Measurements from ENCODE around the gene CDHR3. TPM values are rescaled to one million over a fixed set of nuclear protein-coding genes. Genes with fewer than 3 reads are reported as not detected.

CDHR3 gene
- total RNA-seq, 1 experiment from 2014 or later = 19.1 TPM

GRCh38 chr7:105916603-105917002 is 46.5 kb upstream of the CDHR3 start:
- H3K4me1 Mint-ChIP-seq = peaks cover 5% of the 10 kb centered on the region
- ChIA-PET POLR2A (no interaction called here), CTCF (no interaction called here)
- no peak for TF ChIP-seq NFE2L1 (CRISPR knock-in tag; IDR thresholded peaks at IDR 0.05)
- peaks cover 32% of the 10 kb centered on the region for H3K36me3 Mint-ChIP-seq
- no peak overlapping the region for H3K4me3 Mint-ChIP-seq
- ATAC-seq (no peak), DNase-seq (ENCODE audit: low spot score) (no peak)
- H3K9me3 Mint-ChIP-seq = no peaks in the 10 kb centered on the region
- H3K27me3 Mint-ChIP-seq (ENCODE audit: low read depth) = no peaks in the 10 kb centered on the region
- peak overlapping the region; percentile 51 for H3K27ac Mint-ChIP-seq

GRCh38 chr7:105917659-105918058 is 45.4 kb upstream of the CDHR3 start:
- TF ChIP-seq TCF7 (CRISPR knock-in tag; IDR thresholded peaks at IDR 0.05; ENCODE audit: low read depth) (no peak), ZBTB21 (CRISPR knock-in tag; IDR thresholded peaks at IDR 0.05; ENCODE audit: borderline replicate concordance) (no peak), ZNF138 (CRISPR knock-in tag; conservative IDR thresholded peaks at IDR 0.05) (no peak), PRRX2 (CRISPR knock-in tag; IDR thresholded peaks at IDR 0.05) (no peak), ZNF396 (CRISPR knock-in tag; IDR thresholded peaks at IDR 0.05; ENCODE audit: borderline replicate concordance) (no peak), ZNF281 (CRISPR knock-in tag; IDR thresholded peaks at IDR 0.05) (no peak), ZNF121 (CRISPR knock-in tag; IDR thresholded peaks at IDR 0.05) (no peak), NR2C2 (CRISPR knock-in tag; IDR thresholded peaks at IDR 0.05) (no peak), OVOL2 (CRISPR knock-in tag; IDR thresholded peaks at IDR 0.05; ENCODE audit: borderline replicate concordance) (no peak), NFYB (CRISPR knock-in tag; conservative IDR thresholded peaks at IDR 0.05; ENCODE audit: low read depth) (no peak)
- TF ChIP-seq, protein P1, sequence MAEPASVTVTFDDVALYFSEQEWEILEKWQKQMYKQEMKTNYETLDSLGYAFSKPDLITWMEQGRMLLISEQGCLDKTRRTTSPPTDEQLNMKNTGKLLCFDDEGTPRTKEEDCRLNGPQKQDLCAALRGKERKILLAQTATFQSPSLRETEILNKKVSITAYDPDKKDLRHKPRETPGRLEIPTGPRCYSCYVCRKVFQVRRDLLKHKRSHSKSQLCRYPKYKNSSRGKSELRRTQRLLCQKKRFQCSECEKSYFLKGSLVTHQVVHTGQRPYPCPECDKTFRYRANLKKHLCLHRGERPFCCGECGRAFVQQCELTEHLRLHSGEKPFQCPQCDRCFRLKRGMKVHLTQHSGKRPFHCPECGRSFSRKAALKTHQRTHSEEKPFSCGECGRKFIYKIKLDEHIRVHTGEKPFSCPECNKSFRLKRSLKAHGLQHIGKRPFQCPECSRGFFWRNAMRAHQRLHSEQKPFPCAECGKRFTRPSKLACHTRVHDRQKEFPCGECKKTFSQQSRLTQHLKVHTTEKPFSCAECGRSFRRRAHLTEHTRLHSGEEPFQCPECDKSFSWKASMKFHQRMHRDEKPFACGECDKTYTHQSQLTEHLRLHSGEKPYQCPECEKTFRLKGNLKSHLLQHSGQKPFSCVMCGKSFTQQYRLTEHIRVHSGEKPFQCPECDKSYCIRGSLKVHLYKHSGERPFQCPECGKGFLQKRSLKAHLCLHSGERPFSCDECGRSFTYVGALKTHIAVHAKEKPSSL (CRISPR knock-in tag; conservative IDR thresholded peaks at IDR 0.05) = no peak
- no peak overlapping the region for H3K27ac Mint-ChIP-seq
- H3K9me3 Mint-ChIP-seq = peaks cover 9% of the 10 kb centered on the region
- ChIA-PET POLR2A (no interaction called here), CTCF (no interaction called here)
- peaks cover 5% of the 10 kb centered on the region for H3K4me1 Mint-ChIP-seq
- peaks cover 33% of the 10 kb centered on the region for H3K36me3 Mint-ChIP-seq
- H3K27me3 Mint-ChIP-seq (ENCODE audit: low read depth) = no peaks in the 10 kb centered on the region
- DNase-seq (ENCODE audit: low spot score) = no peak
- no peak for ATAC-seq
- no peak overlapping the region for H3K4me3 Mint-ChIP-seq

- ChIA-PET POLR2A (no interaction called here), CTCF (no interaction called here)
- no peak for ATAC-seq
- no peaks in the 10 kb centered on the region for H3K4me1 Mint-ChIP-seq
- no peak overlapping the region for H3K27ac Mint-ChIP-seq
- no peaks in the 10 kb centered on the region for H3K27me3 Mint-ChIP-seq (ENCODE audit: low read depth)
- no peak for DNase-seq (ENCODE audit: low spot score)
- TF ChIP-seq, protein P2, sequence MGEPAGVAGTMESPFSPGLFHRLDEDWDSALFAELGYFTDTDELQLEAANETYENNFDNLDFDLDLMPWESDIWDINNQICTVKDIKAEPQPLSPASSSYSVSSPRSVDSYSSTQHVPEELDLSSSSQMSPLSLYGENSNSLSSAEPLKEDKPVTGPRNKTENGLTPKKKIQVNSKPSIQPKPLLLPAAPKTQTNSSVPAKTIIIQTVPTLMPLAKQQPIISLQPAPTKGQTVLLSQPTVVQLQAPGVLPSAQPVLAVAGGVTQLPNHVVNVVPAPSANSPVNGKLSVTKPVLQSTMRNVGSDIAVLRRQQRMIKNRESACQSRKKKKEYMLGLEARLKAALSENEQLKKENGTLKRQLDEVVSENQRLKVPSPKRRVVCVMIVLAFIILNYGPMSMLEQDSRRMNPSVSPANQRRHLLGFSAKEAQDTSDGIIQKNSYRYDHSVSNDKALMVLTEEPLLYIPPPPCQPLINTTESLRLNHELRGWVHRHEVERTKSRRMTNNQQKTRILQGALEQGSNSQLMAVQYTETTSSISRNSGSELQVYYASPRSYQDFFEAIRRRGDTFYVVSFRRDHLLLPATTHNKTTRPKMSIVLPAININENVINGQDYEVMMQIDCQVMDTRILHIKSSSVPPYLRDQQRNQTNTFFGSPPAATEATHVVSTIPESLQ (CRISPR knock-in tag; IDR thresholded peaks at IDR 0.05) = no peak
- TF ChIP-seq, protein P1 (CRISPR knock-in tag; conservative IDR thresholded peaks at IDR 0.05) = no peak
- H3K9me3 Mint-ChIP-seq = peaks cover 30% of the 10 kb centered on the region
- no peak overlapping the region for H3K4me3 Mint-ChIP-seq
- H3K36me3 Mint-ChIP-seq = peaks cover 56% of the 10 kb centered on the region
Observed at GRCh38 chr7:105920766-105921165, 42.3 kb upstream of the CDHR3 start.
